SKM-1 treated with dmso at 0.1 percent for 144 hours (cell line): ENCODE results near the gene ULK4.
"Not testable (repeated sequence)": the region's sequence is repeated elsewhere in the genome, so short reads cannot be mapped to it uniquely, and the experiment has no call there.

Experiments used
- DNase-seq: peaks from one replicate; lab custom pipeline; 2025; ENCODE audit not compliant: unreplicated experiment; lab: John Stamatoyannopoulos, UW

Gene ULK4

DNA sequence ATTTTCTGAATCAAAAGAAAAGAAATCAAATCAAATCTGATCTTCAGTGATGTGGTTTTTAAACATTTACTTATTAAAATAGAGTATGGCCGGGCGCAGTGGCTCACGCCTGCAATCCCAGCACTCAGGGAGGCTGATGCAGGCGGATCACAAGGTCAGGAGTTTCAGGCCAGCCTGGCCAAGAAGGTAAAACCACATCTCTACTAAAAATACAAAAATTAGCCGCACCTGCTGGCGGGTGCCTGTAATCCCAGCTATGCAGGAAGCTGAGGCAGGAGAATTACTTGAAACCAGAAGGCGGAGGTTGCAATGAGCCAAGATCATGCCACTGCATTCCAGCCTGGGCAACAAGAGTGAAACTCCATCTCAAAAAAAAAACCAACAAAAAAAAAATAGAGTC, 169.1 kb downstream of the ULK4 start:
- no peak for DNase-seq

DNA sequence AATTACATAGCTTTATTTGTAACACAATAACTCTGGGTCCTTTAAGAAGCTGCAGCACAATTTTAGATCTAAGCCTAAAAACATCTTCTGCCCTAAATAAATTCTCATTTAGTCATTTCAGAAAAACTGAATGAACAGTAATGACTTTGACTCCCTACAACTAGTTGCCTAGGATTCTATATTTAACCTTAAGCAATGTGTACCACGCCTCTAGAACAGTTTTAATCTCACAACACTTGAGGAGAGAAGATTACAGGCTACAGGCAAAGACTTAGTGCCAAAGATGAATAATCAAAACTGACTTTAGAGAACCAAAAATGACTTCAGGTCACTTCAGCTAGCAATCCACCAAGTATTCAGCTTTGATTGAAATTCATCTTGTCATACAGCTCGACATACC, 192.8 kb downstream of the ULK4 start:
- DNase-seq, result no peak

DNA sequence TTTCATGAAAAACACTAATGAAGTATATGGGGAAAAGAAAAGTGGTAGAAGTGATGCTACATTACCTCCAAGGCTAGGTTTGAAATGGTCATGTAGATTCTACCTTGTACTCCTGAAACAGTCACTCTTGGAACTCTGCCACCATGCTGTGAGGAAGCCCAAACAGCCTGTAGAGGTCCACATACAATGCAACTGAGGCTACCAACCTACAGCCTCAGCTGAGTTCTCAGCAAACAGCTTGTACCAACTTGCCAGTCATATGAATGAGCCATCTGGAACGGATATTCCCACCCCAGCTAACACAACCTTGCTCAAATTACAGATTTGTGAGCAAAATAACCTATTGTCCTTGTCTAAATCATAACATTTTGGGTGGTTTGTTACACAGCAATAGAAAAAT, 193.5 kb downstream of the ULK4 start:
- DNase-seq, result no peak

GRCh38 chr3:41762867-41763266, 199.0 kb downstream of the ULK4 start:
- DNase-seq, result not testable (repeated sequence)

DNA sequence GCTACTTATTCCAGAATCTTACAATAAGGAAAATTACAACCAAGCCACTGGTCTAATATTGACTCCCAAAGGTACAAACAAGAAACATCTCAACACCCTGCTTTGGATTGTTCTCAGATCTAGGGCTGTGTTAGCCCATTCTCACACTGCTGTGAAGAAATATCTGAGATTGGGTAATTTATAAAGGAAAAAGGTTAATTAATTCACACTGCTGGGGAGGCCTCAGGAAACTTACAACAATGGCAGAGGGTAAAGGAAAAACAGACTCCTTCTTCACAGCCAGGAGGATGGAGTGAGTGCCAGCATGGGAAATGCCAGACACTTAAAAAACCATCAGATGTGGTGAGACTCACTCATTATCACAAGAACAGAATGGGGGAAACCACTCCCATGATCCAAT, 208.3 kb downstream of the ULK4 start:
- DNase-seq, result no peak

DNA sequence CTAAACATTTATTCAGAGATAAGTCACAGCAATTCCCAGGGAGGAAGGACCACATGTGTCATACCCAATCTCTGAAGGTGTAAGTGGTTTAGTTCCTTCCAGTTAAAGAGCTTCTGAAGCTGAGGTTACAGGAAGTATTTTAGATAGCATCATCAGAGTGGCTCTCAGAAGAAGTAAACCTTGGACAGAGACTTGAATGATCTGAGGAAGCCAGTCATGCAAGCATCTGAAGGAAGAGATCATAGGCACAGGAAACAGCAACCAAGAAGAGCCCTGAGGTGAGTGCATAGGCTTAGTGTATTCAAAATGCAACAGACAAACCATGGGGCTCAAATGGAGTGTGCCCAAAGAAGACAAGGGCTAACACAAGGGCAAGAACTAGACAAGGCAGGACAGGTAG, 210.3 kb downstream of the ULK4 start:
- no peak for DNase-seq

DNA sequence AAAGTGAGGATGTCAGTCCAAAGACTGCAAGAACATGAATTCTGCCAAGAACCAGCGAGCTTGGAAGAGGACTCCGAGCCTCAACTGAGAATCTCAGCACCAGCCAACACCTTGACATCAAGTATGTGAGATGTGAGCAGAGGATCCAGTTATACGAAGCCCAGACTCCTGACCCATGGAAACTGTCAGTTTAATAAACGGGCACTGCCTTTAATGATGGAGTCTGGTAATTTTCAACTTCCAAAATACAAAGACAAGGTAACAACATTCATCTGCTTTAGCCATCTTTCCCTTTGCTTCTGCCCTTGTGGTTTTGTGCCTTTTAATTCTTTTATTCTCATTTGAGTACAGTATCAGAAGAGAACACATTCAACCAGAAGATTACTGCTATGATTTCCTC, 211.9 kb downstream of the ULK4 start:
- DNase-seq, result no peak

DNA sequence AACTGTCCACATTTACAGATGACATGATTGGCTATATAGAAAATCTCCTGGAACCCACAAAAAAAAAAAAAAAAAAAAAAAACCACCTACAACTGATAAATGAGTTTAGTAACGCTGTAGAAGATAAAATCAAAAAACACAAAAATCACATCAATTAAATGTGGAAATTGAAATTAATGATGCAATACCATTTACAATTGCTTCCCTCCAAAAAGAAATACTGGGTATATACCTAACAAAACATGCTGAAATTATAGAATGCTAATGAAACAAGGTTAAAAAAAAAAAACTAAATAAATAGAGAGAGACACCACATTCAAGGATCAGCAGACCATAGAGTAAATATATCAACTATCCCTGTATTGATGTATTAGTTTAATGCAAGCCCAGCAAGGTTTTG, 215.7 kb downstream of the ULK4 start:
- DNase-seq, result no peak

DNA sequence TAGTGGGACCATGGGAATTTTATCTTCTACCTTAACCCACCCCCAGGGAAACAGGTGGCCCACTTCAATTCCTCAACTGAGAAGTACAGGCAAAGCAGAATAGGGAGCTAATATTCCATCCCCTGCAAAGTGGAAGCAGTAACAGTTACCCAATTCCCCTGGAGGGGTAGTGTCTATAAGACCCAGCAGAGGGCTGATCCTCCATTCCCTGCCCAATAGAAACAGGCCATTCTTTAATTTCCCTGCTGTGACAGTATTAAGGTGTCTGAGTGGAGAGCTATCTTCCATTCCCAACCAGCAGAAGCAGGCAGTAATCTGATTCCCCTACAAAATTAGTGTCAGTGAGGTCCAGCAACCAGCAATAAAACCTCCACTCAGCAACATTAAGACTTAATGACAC, 219.8 kb downstream of the ULK4 start:
- no peak for DNase-seq

DNA sequence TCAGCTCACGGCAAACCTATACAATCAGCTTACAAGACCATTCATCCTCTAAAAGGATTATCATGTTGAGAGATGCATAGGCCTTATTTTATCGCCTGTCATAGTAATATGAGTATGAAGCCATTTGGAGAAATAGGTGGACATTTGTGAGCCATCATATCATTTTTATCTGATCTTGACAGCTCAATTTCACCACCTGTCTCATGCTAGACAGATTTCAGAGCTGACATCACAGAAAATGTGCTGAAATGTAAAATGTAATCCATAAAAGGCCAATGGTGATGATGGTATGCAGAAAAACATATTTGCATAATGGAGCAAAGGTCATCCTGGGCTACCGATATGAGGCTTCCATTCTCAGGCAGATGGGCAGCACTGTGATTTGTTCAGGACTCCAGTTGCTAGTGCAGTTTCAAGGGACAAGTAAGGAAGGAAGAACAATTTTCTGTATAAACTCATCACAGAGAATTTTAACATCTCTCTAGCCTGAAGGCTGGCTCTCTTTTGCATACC, 221.5 kb downstream of the ULK4 start:
- no peak for DNase-seq

- no peak for DNase-seq
These were observed 235.0 kb downstream of the ULK4 start for GRCh38 chr3:41726891-41727290.

DNA sequence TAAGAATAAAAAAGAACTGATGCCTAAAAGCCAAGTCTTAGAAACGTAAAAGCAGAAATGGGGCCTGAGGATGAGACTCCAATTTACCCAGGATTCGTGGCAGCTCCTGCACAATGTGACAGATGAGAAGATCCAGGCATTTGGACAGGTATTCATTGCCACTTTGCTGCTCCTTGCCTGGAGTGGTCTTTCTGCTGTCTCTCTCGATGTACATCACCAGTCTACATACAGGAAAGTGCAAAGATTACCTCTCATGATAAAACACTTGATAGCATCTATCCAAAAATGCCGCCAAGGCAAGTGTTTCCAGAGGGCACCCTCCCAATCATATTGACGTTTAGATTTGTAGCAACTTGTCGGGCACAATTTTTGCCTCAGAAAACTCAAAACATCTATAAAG, 244.3 kb downstream of the ULK4 start:
- no peak for DNase-seq

GRCh38 chr3:41716471-41716870, 245.4 kb downstream of the ULK4 start:
- DNase-seq, result no peak

DNA sequence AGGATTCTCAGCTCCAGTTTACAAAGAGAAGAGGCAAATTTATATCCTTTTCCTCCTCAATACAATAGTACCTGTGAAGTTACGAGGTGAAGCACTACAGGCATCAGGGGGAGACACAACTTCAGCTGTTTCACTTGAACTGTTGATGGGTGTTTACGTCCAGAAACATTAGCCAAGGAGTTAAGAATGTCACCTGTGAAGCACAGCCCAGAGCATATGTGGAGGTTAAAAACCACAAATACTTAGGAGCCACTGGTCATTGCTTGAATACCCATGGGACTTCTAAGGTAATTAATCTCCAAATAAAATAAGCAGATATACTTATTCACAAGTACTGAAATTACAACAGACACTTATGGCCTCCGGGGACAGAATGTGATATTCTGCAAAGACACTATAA, 246.5 kb downstream of the ULK4 start:
- DNase-seq, result no peak

GRCh38 chr3:41711651-41712050, 250.3 kb downstream of the ULK4 start:
- DNase-seq, result peak; percentile 13

DNA sequence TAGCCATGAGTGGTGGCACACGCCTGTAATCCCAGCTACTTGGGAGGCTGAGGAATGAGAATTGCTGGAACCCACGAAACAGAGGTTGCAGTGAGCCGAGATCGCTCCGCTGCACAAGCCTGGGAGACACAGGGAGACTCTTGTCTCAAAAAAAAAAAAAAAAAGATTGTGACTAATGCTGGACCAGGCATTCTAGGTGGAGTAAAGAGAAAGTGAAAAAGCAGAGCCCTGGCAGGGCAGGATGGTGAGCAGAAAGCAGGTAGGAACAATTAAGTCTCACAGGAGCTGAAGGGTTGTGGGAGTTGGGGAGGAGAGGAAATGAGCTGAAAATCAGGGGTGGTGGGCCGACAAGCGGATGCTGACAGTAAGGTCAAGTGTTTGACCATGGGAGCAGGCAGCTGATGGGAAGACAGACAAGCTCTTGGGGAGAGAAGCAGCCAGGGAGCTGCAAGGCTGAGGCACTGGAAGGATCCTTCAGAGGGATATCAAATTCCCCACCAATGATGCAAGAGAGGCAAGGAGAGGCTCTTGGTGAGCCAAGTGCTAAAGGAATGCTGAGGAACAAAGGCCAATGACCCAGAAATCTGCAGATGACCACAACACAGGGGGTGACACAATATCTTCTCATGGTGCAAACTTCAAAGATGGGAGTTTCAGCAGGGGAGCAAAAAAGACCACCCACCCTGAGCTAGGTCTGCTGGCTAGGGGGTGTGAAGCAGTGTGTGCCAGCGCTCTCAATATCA, 251.1 kb downstream of the ULK4 start:
- no peak for DNase-seq

- DNase-seq, result not testable (repeated sequence)
These were observed 252.7 kb downstream of the ULK4 start for GRCh38 chr3:41709213-41709612.

- no peak for DNase-seq
These were observed 253.7 kb downstream of the ULK4 start for GRCh38 chr3:41708176-41708575.

DNA sequence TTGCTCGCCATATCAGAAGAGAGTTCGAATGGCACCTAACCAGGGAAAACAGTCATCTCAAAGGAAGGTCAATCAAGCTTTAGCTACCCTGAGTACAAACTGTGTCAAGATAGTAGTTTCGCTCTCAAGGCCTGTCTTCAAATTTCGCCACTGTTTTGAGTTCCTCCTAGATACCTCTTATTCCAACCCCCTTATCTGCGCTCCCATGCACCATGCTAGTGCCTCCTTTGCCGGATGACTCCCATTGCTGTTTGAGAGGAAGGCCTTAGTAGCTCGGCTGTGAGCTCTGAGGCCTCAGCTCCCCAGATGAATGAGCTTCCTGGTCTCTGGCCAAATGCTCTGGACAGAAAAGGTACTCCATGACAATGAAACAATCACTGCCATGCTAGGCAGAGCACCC, 256.0 kb downstream of the ULK4 start:
- no peak for DNase-seq

DNA sequence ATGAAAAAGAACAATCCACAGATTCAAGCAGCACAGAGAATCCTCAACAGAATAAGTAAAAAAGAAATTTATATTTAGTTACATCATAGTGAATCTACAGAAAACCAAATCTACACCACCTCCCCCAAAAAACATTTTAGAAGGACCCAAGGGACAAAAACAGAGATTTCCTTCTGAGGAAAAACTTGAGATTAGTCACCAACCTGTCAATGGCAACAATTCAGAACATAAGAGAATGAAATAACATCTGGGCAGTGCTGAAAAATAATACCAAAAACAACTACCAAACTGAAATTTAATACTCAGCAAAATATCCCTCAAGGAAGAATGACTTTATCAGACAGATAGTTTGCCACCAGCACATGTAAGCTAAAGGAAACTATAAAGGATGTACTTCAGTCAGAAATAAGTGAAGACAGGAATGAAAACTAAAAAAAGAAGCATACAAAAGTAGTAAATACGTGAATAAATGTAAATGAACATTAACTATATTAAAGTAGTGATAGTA, 260.7 kb downstream of the ULK4 start:
- DNase-seq, result no peak

DNA sequence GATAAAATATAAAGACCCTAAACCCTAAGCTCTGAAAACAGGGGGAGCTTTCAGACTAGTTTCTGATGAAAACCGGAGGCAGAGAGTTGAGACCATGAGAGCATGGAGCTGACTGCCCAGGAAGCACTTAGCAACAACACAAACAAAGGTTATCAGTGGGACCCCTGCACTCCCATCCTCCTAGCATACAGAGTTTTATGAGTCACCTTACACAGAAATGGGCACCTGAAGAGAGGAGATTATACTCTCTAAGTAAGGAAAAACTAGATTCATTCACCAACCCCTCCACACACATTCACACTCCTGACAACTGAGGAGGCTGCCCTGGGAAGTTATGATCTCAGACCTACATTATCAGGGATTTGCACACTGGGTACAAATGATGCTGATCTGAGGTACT, 261.7 kb downstream of the ULK4 start:
- DNase-seq, result no peak

- no peak for DNase-seq
These were observed 263.0 kb downstream of the ULK4 start for GRCh38 chr3:41698898-41699297.

DNA sequence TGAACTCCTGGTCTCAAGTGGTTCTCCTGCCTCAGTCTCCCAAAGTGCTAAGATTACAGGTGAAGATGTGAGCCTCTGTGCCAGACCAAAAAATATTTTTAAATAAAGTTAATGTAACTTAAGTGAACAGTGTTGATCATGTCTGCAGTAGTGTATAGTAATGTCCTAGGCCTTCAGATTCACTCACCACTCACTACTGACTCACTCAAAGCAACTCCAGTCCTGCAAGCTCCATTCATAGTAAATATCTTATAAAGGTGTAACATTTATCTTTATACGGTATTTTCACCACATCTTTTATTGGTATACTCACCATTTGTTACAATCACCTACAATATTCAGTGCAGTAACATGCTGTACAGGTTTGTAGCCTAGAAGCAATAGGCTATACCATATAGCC, 264.2 kb downstream of the ULK4 start:
- no peak for DNase-seq
